Heart left ventricle (tissue), 16 donors: ENCODE results near the gene CAMTA1. TPM values are rescaled to one million over a fixed set of nuclear protein-coding genes. Genes with fewer than 3 reads are reported as not detected.

Source experiments
- ATAC-seq, 4 donors: fragments of 200-7000 bp; cut with Tn5 transposase; one replicate each; pipeline ENCODE4 v1.9.1; 2020 to 2022; ENCODE audit warnings: moderate library complexity in 4 of 4, mild to moderate bottlenecking in 3 of 4, moderate number of reproducible peaks in 1 of 4
- DNase-seq, 5 donors: peaks; one replicate each; pipeline ENCODE4 v3.0.0-alpha.2; 2020
- H3K27ac ChIP-seq, 12 donors: fragments of 200-600 bp; sonication (generic) in 4 of 12; one replicate each; pipeline versions ENCODE4 v1.5.0 to v1.8.0; 2016 to 2022; ENCODE audit warnings: mild to moderate bottlenecking in 2 of 12
- H3K27me3 ChIP-seq, 9 donors: fragments of 200-600 bp; sonication (generic) in 2 of 9; one replicate each; pipeline versions ENCODE4 v1.5.1 to v1.8.0; 2016 to 2022; ENCODE audit warnings: mild to moderate bottlenecking in 3 of 9
- H3K36me3 ChIP-seq, 9 donors: fragments of 200-600 bp; sonication (generic) in 2 of 9; one replicate each; pipeline versions ENCODE4 v1.5.0 to v1.8.0; 2018 to 2022; ENCODE audit warnings: mild to moderate bottlenecking in 2 of 9
- H3K4me1 ChIP-seq, 12 donors: fragments of 200-600 bp; sonication (generic) in 4 of 12; one replicate each; pipeline versions ENCODE4 v1.5.0 to v1.8.0; 2016 to 2022; ENCODE audit warnings: mild to moderate bottlenecking in 3 of 12
- H3K4me3 ChIP-seq, 12 donors: fragments of 200-600 bp; sonication (generic) in 4 of 12; one replicate each; pipeline versions ENCODE4 v1.5.0 to v1.8.0; 2017 to 2022; ENCODE audit warnings: mild to moderate bottlenecking in 9 of 12, moderate library complexity in 4 of 12
- H3K9me3 ChIP-seq, 12 donors: fragments of 200-600 bp; sonication (generic) in 4 of 12; one replicate each; pipeline versions ENCODE4 v1.5.0 to v1.8.0; 2016 to 2022; ENCODE audit warnings: mild to moderate bottlenecking in 1 of 12
- POLR2A ChIP-seq, 2 donors: fragments of 450-650 bp; IDR thresholded peaks; one replicate each; pipeline ENCODE4 v1.6.1; 2017; ENCODE audit warnings: antibody characterized with exemption in 2 of 2, mild to moderate bottlenecking in 2 of 2, moderate library complexity in 2 of 2
- WGBS, 4 donors: extraction: QIAGEN DNeasy Blood & Tissue Kit in 2 of 4; methylation state at CpG; one replicate each; pipeline versions ENCODE4 v1.1.5 to v1.1.7; 2013 to 2018; 5-methylcytosine and 5-hydroxymethylcytosine counted together
- intact Hi-C, 10 donors: fragments of 100-400 bp; cut with DNase I; formaldehyde crosslinking; loops; one replicate each; pipeline versions ENCODE4 v1.11.1 to v1.14.2; 2022
- polyA plus RNA-seq, 2 donors: library from polyadenylated mRNA; stranded (reverse); fragments of 200-250 nt; gene quantifications; one replicate each; pipeline ENCODE4 v1.2.3, GENCODE V29; 2013
- total RNA-seq, 9 donors: library from RNA; depleted of rRNA in 2 of 9; stranded (reverse); fragments of >200 nt in 2 of 9; fragmentation: NEBNext Ultra II Directional in 3 of 9; extraction: Animal tissue kit (Norgen Biotek cat#: 25700) in 3 of 9; gene quantifications; one replicate each; pipeline versions ENCODE4 v1.1.0 to v1.2.4, GENCODE V29; 2016 to 2023
- TF ChIP-seq, protein P1 (sequence below), 12 donors: fragments of 200-600 bp; sonication (generic) in 4 of 12; IDR thresholded peaks; one replicate each; pipeline versions ENCODE4 v1.5.0 to v1.8.0; 2018 to 2022; ENCODE audit warnings: antibody characterized with exemption in 12 of 12, mild to moderate bottlenecking in 5 of 12
- donor health status: ischemic (EF 13 %, LVEDD 7.1; RV severe dilation, severe dysfunction).
- donor health status: healthy with polysubstance abuse.
- donor health status: DM: no; HTN: yes; CAD: no.
- donor health status: DM: no; HTN: no; CAD: no.
- donor health status: ischemic (EF 25% LVEDD 6.9; RV normal size, moderate dysfunction).
- donor health status: ischemic (EF 25% LVEDD 5.7; RV mildly dilated, moderate dysfunction).
- donor health status: healthy.
- donor health status: DM: yes; HTN: yes; CAD: no.
- donor health status: ischemic (EF 35%, LVEDD 5.7; RV mildly dilated, moderate dysfunction).
- donor health status: nonischemic (EF 11% LVEDD 7.7; RV severe dilation, severe dysfunction).
- donor health status: DM: yes; HTN: yes; CAD: no.
- donor health status: PGD.
- donor health status: ischemic (EF 29% LVEDD 5.4; RV normal size, mild dysfunction).
- donor health status: nonischemic (EF 23%, LVEDD 6.1; RV moderate dilation, normal function).

CAMTA1 gene
- total and polyA plus RNA-seq, 11 donors, result 114 to 303 (median 137) TPM

DNA sequence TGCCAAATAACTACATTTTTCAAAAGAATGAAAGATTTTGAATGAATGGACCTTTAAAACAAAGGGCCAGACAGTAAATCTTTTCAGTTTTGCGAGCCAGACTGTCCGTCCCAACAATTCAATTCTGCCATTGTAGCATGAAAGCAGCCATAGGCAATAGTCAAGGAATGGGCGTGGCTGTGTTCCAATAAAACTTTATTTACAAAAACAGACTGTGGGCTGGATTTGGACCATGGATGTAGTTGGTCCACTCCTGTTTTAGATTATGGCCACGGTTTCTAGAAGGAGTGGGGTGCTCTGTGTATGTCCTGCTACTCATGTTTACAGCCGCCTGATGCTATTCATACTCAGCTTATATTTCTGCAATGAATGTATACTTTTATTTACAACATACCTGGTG, 474.7 kb downstream of the CAMTA1 start:
- Histone ChIP-seq H3K36me3 (no peaks in the 10 kb centered on the region), H3K4me1 (no peaks in the 10 kb centered on the region), H3K27ac (no peak overlapping the region), H3K27me3 (peaks cover 0 to 10% (median 0%) of the 10 kb centered on the region in 9 donors), H3K4me3 (no peak overlapping the region), H3K9me3 (no peaks in the 10 kb centered on the region)
- intact Hi-C loops, result no loop called here
- DNase-seq (no peak), ATAC-seq (no peak)
- TF ChIP-seq, protein P1, sequence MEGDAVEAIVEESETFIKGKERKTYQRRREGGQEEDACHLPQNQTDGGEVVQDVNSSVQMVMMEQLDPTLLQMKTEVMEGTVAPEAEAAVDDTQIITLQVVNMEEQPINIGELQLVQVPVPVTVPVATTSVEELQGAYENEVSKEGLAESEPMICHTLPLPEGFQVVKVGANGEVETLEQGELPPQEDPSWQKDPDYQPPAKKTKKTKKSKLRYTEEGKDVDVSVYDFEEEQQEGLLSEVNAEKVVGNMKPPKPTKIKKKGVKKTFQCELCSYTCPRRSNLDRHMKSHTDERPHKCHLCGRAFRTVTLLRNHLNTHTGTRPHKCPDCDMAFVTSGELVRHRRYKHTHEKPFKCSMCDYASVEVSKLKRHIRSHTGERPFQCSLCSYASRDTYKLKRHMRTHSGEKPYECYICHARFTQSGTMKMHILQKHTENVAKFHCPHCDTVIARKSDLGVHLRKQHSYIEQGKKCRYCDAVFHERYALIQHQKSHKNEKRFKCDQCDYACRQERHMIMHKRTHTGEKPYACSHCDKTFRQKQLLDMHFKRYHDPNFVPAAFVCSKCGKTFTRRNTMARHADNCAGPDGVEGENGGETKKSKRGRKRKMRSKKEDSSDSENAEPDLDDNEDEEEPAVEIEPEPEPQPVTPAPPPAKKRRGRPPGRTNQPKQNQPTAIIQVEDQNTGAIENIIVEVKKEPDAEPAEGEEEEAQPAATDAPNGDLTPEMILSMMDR (IDR thresholded peaks at IDR 0.05), result no peak
- TF ChIP-seq POLR2A (IDR thresholded peaks at IDR 0.05), result no peak
- 85 to 91% (median 87%) methylated on average over 5 of the region's 5 CpGs for WGBS, 4 donors

DNA sequence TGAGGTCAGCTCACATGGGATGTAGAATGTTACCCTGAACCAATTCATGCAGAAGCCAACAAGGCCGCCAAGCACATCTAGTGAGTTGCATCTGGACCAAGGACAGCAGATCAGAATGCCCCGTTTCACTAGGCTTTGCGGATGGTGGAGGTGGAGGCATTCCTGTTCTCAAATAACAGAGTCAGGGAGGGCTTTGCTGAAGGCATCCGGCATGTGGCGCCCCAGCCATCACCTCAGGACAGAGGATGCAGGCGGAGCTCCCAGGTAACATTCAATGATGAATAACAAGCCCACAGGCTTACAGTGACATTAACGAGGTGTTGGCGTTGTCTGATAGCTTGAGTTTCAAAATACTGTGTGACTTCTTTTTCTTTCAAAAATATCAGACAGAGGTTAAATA, 476.2 kb downstream of the CAMTA1 start:
- H3K27me3 ChIP-seq, result peaks cover 0 to 10% (median 0%) of the 10 kb centered on the region in 9 donors
- ATAC-seq (no peak), DNase-seq (no peak)
- intact Hi-C loops, result no loop called here
- no peak overlapping the region for H3K4me3 ChIP-seq
- H3K27ac ChIP-seq, result no peak overlapping the region
- TF ChIP-seq, protein P1 (IDR thresholded peaks at IDR 0.05), result no peak
- no peak for TF ChIP-seq POLR2A (IDR thresholded peaks at IDR 0.05)
- no peaks in the 10 kb centered on the region for H3K9me3 ChIP-seq
- no peaks in the 10 kb centered on the region for H3K36me3 ChIP-seq
- WGBS, 4 donors, result 72 to 86% (median 76%) methylated on average over 8 of the region's 8 CpGs
- H3K4me1 ChIP-seq, result no peaks in the 10 kb centered on the region

DNA sequence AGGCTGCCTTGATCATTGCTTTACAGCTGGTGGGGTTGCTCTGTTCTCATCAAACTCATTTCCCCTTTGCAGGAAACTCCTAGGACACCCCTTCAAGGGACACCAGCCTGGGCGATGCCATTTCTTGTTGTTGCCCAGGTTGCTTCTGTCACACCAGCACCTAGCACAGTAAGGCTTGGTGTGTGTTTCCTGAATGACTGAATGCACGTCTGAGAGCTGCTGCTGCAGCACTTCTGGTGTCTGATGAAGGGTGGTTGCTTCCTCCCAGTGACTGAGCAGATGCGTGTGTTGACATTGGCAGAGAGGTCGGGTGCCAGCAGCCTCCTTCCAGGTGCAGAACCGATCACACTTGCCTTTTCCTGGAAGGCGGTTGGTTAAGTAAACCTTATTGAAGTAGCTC, 477.4 kb downstream of the CAMTA1 start:
- Histone ChIP-seq H3K27ac (no peak overlapping the region), H3K4me1 (no peaks in the 10 kb centered on the region), H3K9me3 (no peaks in the 10 kb centered on the region), H3K27me3 (peaks cover 0 to 10% (median 0%) of the 10 kb centered on the region in 9 donors), H3K4me3 (no peak overlapping the region), H3K36me3 (no peaks in the 10 kb centered on the region)
- no peak for ATAC-seq
- 63 to 73% (median 70%) methylated on average over 6 of the region's 6 CpGs for WGBS, 4 donors
- intact Hi-C loops, result no loop called here
- TF ChIP-seq, protein P1 (IDR thresholded peaks at IDR 0.05), result no peak
- TF ChIP-seq POLR2A (IDR thresholded peaks at IDR 0.05), result no peak
- DNase-seq, result no peak

DNA sequence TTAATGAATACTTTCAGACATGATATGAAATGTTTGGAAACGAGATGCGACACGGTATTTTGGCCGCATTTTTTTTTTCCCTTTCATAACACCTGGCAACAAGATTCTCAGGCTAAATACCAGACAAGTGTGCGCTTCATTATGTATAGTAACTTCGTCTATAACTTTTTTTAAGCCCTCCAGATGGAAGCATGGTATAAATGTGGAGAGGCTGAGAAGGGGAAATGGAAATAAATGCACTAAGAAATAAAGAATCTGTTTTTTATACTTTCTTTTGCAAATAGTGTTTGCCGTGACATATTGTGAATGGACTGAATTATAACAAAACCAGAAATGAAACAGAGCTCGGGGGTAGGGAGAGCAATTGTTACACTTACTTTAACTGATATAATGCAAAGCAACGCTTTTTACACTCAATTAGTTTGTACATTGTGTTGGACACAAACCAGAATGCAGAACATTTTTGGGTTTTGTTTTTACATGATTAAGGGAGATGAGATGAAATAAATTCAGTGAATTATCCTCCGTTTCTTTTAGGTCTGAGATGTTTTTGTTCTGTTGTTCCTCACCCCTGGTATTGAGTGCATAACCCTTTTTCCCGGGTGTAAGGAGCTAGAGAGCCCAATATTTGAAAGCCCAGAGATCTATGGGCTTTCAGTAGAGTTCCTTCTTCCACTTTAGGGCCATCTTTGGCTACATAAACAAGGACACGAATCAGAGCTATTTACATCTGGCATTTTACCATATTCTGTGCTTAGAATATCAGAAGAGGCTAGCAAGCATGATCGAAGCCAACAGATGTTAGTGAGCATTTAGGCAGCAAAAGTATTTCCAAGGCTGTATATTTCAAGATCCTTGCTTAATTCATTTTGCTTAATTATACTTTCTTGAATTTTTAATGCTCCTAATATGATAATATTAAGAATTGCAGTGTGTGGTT, 478.0 kb downstream of the CAMTA1 start:
- Histone ChIP-seq H3K27ac (no peak overlapping the region), H3K4me1 (no peaks in the 10 kb centered on the region), H3K36me3 (no peaks in the 10 kb centered on the region), H3K4me3 (no peak overlapping the region), H3K27me3 (peaks cover 0 to 10% (median 0%) of the 10 kb centered on the region in 9 donors), H3K9me3 (peaks cover 0 to 6% (median 0%) of the 10 kb centered on the region in 12 donors)
- TF ChIP-seq, protein P1 (IDR thresholded peaks at IDR 0.05), result no peak
- TF ChIP-seq POLR2A (IDR thresholded peaks at IDR 0.05), result no peak
- ATAC-seq, result no peak
- no peak for DNase-seq
- intact Hi-C loops, result no loop called here
- WGBS, 4 donors, result 72 to 80% (median 77%) methylated on average over 13 of the region's 13 CpGs
